HEK293T (cell line): ENCODE data around the gene PLCB4.

Experiments used
- ARNT ChIP-seq: fragments of 450-650 bp; IDR thresholded peaks from 2 replicates; pipeline ENCODE4 v1.6.1; 2017; ENCODE audit warnings: mild to moderate bottlenecking
- BHLHE40 ChIP-seq: fragments of 450-650 bp; IDR thresholded peaks from 2 replicates; pipeline ENCODE4 v1.6.1; 2016; ENCODE audit warnings: mild to moderate bottlenecking, moderate library complexity, borderline replicate concordance
- ELF4 ChIP-seq: fragments of 450-650 bp; IDR thresholded peaks from 2 replicates; pipeline ENCODE4 v1.6.1; 2017; ENCODE audit warnings: antibody characterized with exemption
- FOXM1 ChIP-seq: fragments of 450-650 bp; IDR thresholded peaks from 2 replicates; pipeline ENCODE4 v1.6.1; 2017; ENCODE audit warnings: mild to moderate bottlenecking, borderline replicate concordance
- L3MBTL2 ChIP-seq: fragments of 450-650 bp; conservative IDR thresholded peaks from 2 replicates; pipeline ENCODE4 v1.6.1; 2016; ENCODE audit warnings: mild to moderate bottlenecking
- LEF1 ChIP-seq: fragments of 450-650 bp; IDR thresholded peaks from 2 replicates; pipeline ENCODE4 v1.6.1; 2017; ENCODE audit warnings: mild to moderate bottlenecking, borderline replicate concordance
- NFRKB ChIP-seq: fragments of 450-650 bp; IDR thresholded peaks from 2 replicates; pipeline ENCODE4 v1.6.1; 2016; ENCODE audit warnings: mild to moderate bottlenecking, moderate library complexity
- SP1 ChIP-seq: fragments of 450-650 bp; IDR thresholded peaks from 2 replicates; pipeline ENCODE4 v1.6.1; 2017
- TF ChIP-seq, protein P1 (sequence below): fragments of 450-650 bp; IDR thresholded peaks from 2 replicates; pipeline ENCODE4 v1.6.1; 2016

DNA sequence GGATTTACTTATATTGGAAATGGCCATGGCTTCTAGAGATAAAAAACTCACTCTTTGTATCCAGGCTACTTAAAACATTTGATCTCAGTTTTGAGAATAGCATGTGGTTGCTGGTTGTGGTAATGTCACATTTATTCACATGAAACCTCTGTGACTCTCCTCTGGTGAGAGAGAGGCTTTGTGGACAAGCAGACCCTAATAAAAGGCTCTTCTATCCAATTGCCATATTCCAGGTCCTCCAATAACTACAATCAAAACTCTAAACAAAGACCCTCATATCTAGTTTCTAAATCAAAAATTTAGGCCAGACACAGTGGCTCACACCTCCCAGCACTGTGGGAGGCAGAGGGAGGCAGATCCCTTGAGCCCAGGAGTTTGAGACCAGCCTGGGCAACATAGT is 269.2 kb downstream of the PLCB4 start:
- TF ChIP-seq, protein P1, sequence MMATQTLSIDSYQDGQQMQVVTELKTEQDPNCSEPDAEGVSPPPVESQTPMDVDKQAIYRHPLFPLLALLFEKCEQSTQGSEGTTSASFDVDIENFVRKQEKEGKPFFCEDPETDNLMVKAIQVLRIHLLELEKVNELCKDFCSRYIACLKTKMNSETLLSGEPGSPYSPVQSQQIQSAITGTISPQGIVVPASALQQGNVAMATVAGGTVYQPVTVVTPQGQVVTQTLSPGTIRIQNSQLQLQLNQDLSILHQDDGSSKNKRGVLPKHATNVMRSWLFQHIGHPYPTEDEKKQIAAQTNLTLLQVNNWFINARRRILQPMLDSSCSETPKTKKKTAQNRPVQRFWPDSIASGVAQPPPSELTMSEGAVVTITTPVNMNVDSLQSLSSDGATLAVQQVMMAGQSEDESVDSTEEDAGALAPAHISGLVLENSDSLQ, result no peak
- TF ChIP-seq ELF4 (no peak), L3MBTL2 (no peak), SP1 (no peak), BHLHE40 (no peak), ARNT (no peak), FOXM1 (no peak), LEF1 (no peak), NFRKB (no peak)
